Breast epithelium (tissue), 4 donors: ENCODE measurements around the gene TIFAB. TPM values are rescaled to one million over a fixed set of nuclear protein-coding genes. Genes with fewer than 3 reads are reported as not detected.

ENCODE experiments used
- DNase-seq, 2 donors: peaks; one replicate each; pipeline ENCODE4 v3.0.0-alpha.2; 2019; ENCODE audit warnings: low spot score in 2 of 2
- H3K27ac ChIP-seq, 2 donors: fragments of 200-600 bp; sonication (generic) in 1 of 2; one replicate each; pipeline ENCODE4 v1.5.1; 2016 to 2019; ENCODE audit warnings: mild to moderate bottlenecking in 1 of 2
- H3K27me3 ChIP-seq, 2 donors: fragments of 200-600 bp; sonication (generic) in 1 of 2; one replicate each; pipeline versions ENCODE4 v1.5.1 to v1.6.0; 2017 to 2019; ENCODE audit warnings: control low read depth in 1 of 2, mild to moderate bottlenecking in 1 of 2
- H3K36me3 ChIP-seq: fragments of 200-600 bp; one replicate; pipeline ENCODE4 v1.5.1; 2019
- H3K4me1 ChIP-seq, 2 donors: fragments of 200-600 bp; sonication (generic); one replicate each; pipeline ENCODE4 v1.5.1; 2016 to 2019; ENCODE audit warnings: control low read depth in 1 of 2
- H3K4me3 ChIP-seq, 3 donors: fragments of 200-600 bp; sonication (generic); 1 replicate in 2 of 3; 2 replicates in 1 of 3; pipeline ENCODE4 v1.5.1; 2016 to 2019; ENCODE audit warnings: mild to moderate bottlenecking in 3 of 3, moderate library complexity in 2 of 3
- H3K9me3 ChIP-seq, 2 donors: fragments of 200-600 bp; sonication (generic) in 1 of 2; one replicate each; pipeline ENCODE4 v1.5.1; 2016 to 2019; ENCODE audit warnings: control low read depth in 1 of 2
- POLR2A ChIP-seq: fragments of 450-650 bp; IDR thresholded peaks from one replicate; pipeline ENCODE4 v1.6.1; 2016; ENCODE audit warnings: antibody characterized with exemption, mild to moderate bottlenecking, moderate library complexity
- POLR2AphosphoS5 ChIP-seq, 3 donors: sonication (generic); formaldehyde crosslinking; IDR thresholded peaks; one replicate each; pipeline ENCODE4 v1.6.1; 2017; ENCODE audit warnings: antibody characterized with exemption in 3 of 3
- intact Hi-C: fragments of 100-400 bp; cut with DNase I; formaldehyde crosslinking; loops from one replicate; pipeline ENCODE4 v1.15.1; 2023; ENCODE audit warnings: low total_unique reads
- total RNA-seq, 3 donors: library from RNA; depleted of rRNA; stranded (reverse); fragments of >200 nt; gene quantifications; one replicate each; pipeline ENCODE4 v1.1.0, GENCODE V29; 2016
- TF ChIP-seq, protein P1 (sequence below), 3 donors: fragments of 450-650 bp; IDR thresholded peaks; one replicate each; pipeline ENCODE4 v1.5.1; 2016 to 2017; ENCODE audit warnings: antibody characterized with exemption in 3 of 3, mild to moderate bottlenecking in 3 of 3, moderate library complexity in 3 of 3

The TIFAB gene
- total RNA-seq, 3 donors from 2014 or later = not detected

DNA sequence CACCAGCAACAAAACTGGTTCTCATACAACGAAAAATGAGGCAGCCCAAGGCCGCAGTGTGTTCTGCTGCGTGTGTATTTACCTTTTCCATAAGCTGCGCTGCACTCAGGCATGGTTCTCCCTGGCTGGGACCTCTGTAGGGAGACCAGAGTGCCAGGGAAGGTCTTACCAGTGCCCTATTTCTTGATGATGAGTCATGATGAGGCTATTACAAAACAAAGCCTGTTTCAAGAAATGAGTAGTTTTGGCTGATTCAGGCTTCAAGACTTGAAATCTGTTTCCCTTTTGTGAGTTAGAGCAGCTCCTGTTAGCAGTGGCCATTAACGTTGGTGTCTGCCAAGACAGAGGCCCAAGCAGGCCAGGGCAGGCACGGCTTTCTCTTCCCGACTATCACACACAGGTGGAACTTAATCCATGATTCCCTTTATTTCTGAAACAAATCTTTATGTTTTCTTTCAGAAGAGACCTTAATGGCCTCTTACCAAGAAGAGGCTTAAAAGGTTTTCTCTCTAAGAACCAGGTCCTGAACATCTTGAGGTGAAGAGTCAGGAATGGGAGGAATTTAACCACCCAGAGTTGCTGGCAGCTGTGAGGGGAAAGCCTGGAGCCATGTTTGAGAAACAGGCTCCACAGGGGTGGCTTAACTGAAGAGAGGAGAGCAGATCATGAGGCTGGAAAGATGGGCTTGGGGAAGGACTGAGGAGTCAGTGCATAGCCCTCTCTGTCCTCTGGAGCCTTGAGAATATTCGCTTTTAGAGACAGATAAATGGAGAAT is 41.4 kb upstream of the TIFAB start:
- intact Hi-C loops = loop anchor here (1.0 kb wide), 1 partner anchor 32 kb away; no protein-coding TSS in a partner anchor
- Histone ChIP-seq H3K4me3 (no peak overlapping the region), H3K27me3 (peaks cover 0 to 7% of the 10 kb centered on the region in 2 donors), H3K27ac (peak overlapping the region; percentile 75 to 84), H3K36me3 (no peaks in the 10 kb centered on the region), H3K4me1 (no peaks in the 10 kb centered on the region), H3K9me3 (no peaks in the 10 kb centered on the region)
- TF ChIP-seq POLR2AphosphoS5 (IDR thresholded peaks at IDR 0.05) = no peak
- TF ChIP-seq POLR2A = no peak
- TF ChIP-seq, protein P1, sequence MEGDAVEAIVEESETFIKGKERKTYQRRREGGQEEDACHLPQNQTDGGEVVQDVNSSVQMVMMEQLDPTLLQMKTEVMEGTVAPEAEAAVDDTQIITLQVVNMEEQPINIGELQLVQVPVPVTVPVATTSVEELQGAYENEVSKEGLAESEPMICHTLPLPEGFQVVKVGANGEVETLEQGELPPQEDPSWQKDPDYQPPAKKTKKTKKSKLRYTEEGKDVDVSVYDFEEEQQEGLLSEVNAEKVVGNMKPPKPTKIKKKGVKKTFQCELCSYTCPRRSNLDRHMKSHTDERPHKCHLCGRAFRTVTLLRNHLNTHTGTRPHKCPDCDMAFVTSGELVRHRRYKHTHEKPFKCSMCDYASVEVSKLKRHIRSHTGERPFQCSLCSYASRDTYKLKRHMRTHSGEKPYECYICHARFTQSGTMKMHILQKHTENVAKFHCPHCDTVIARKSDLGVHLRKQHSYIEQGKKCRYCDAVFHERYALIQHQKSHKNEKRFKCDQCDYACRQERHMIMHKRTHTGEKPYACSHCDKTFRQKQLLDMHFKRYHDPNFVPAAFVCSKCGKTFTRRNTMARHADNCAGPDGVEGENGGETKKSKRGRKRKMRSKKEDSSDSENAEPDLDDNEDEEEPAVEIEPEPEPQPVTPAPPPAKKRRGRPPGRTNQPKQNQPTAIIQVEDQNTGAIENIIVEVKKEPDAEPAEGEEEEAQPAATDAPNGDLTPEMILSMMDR (IDR thresholded peaks at IDR 0.05) = no peak
- DNase-seq = peak in 1 of 2 donors; percentile 54

DNA sequence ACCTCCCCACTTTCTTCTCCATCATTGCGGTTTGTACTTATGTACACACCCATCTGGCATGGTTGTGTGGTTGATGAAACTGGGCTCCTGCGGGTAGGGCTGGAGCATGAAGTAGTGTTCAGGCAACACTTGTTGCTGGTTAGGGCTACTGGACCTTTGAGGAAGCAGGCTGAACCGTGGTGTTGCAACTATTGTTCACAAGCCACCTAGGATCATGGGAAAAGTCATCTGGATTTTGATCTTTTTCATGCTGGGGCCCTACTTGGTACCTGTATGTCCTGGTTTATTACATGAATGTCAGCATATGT is 40.1 kb upstream of the TIFAB start:
- no peak for DNase-seq
- no peaks in the 10 kb centered on the region for H3K36me3 ChIP-seq
- no peaks in the 10 kb centered on the region for H3K9me3 ChIP-seq
- H3K4me1 ChIP-seq = no peaks in the 10 kb centered on the region
- peaks cover 0 to 11% of the 10 kb centered on the region in 2 donors for H3K27me3 ChIP-seq
- no peak overlapping the region for H3K4me3 ChIP-seq
- intact Hi-C loops = no loop called here
- TF ChIP-seq POLR2AphosphoS5 (IDR thresholded peaks at IDR 0.05) (no peak), POLR2A (no peak)
- TF ChIP-seq, protein P1 (IDR thresholded peaks at IDR 0.05) = no peak
- peak overlapping the region in 1 of 2 donors; percentile 84 for H3K27ac ChIP-seq

DNA sequence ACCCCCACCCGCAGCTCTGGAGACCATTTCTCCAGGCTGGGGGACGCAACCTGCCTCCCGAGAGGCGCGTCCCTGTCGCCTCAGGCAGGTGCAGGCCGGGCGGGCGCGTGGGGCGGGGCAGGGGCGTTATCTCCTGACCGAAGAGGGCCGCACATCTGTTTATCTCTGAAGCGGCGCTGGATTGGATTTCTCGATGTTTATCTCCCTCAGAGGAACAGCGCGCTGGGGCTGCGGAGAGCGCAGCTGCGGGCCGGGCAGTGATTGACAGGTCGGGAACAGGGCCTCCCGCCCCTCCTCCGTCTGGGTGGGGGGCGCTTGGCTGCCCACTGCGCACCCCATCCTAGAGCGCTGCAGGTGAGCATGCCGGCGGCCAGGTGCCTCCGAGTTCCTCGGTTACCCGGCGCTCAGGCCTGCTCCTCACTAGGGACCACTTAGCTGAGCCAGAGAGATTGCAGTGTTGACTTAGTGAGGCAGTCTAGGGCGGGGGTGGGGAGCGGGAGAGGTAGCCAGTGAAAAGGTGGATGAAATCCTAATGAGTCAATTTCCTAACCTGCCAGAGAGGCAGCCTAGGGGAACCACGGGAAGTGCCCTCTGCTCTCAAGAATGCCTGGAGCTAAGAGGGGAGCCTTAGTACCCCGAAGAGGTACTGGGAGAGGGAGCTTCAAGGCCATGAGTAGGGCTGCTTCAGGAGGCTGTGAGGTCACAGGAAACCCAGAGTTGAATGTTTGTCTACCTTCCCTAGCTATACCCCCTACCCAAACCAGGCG is 39.6 kb upstream of the TIFAB start:
- peaks cover 0 to 13% of the 10 kb centered on the region in 2 donors for H3K27me3 ChIP-seq
- intact Hi-C loops = no loop called here
- no peaks in the 10 kb centered on the region for H3K9me3 ChIP-seq
- no peak overlapping the region for H3K27ac ChIP-seq
- no peak overlapping the region for H3K4me3 ChIP-seq
- TF ChIP-seq POLR2AphosphoS5 (IDR thresholded peaks at IDR 0.05) (no peak), POLR2A (no peak)
- TF ChIP-seq, protein P1 (IDR thresholded peaks at IDR 0.05) = no peak
- no peak for DNase-seq
- no peaks in the 10 kb centered on the region for H3K36me3 ChIP-seq
- H3K4me1 ChIP-seq = no peaks in the 10 kb centered on the region

DNA sequence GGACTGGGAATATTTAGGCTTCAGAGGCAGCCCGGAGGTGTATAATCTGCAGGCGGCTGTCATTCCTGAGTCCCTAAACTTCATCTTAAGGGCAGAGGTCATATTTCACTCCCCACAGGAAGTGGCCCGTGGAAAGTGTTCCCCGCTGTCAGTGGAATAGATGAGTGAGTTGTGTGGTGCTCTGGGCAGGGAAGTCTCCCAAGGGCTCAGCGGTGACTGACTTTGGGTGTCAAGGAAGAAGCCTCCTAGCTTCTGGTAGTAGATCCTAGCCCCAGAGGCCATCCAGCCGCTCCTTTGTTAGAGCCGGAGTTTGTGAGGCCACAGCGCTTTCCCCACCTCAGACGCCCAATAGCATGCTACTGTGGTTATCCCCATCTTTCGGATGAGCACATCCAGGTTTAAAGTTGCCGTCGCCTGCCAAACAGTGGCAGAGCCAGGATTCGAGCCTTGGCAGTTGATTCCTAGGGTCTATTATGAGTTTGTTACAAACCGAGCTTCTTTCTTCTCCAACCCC is 38.9 kb upstream of the TIFAB start:
- Histone ChIP-seq H3K27me3 (peaks cover 0 to 13% of the 10 kb centered on the region in 2 donors), H3K9me3 (no peaks in the 10 kb centered on the region), H3K4me3 (no peak overlapping the region), H3K27ac (no peak overlapping the region), H3K4me1 (no peaks in the 10 kb centered on the region), H3K36me3 (no peaks in the 10 kb centered on the region)
- TF ChIP-seq, protein P1 (IDR thresholded peaks at IDR 0.05) = no peak
- TF ChIP-seq POLR2AphosphoS5 (IDR thresholded peaks at IDR 0.05) (no peak), POLR2A (no peak)
- intact Hi-C loops = no loop called here
- DNase-seq = no peak
